ENCODE measurements around the gene RNF150.

DNA sequence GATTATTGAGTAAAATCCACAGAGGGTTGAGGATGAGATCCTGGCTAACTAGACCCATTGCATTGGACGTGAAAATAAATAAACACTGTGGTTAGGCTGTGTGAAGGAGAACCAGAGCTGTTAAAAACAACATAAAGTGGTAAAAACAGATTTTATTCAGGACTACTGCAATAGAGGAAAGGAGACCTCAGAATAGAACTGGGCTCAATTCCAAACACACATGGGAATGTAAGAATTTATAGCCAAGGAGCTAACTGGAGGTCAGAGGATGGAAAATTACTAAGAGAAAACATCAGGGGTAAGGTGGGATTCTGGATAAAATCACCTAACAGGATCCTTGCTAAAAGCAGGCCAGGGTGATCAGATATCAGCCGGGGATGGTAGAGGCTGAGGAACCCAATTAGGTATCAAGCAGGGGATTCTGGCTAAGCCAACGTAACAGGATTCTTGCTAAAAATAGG is 112.4 kb downstream of the RNF150 start:
- TF ChIP-seq CTCF (conservative IDR thresholded peaks at IDR 0.05) (no peak), EZH2 (IDR thresholded peaks at IDR 0.05; ENCODE audit: low read depth) (no peak)

All from PC-9 (cell line).